GM23338 (cell line): ENCODE measurements around the gene BMAL1. TPM values are rescaled to one million over a fixed set of nuclear protein-coding genes. Genes with fewer than 3 reads are reported as not detected.

Experiments used
- ATAC-seq: fragments of 200-7000 bp; cut with Tn5 transposase; 3 replicates; pipeline ENCODE4 v1.9.1; 2020
- DNase-seq: peaks from one replicate; pipeline ENCODE4 v3.0.0-alpha.2; 2015; ENCODE audit warnings: low spot score
- H2AFZ ChIP-seq: fragments of 200-600 bp; sonication (generic); 2 replicates; pipeline ENCODE4 v1.8.0; 2016; ENCODE audit warnings: antibody characterized with exemption, mild to moderate bottlenecking, moderate library complexity
- H3F3A ChIP-seq: fragments of 200-600 bp; sonication (generic); replicated peaks from 2 replicates; pipeline ENCODE4 v1.8.0; 2017; ENCODE audit warnings: antibody characterized with exemption, mixed run types, low read depth
- H3K27ac ChIP-seq: fragments of 200-600 bp; sonication (generic); 2 replicates; pipeline ENCODE4 v1.6.1; 2016; ENCODE audit warnings: low read depth
- H3K27me3 ChIP-seq: fragments of 200-600 bp; sonication (generic); 2 replicates; pipeline ENCODE4 v1.8.0; 2016; ENCODE audit warnings: mild to moderate bottlenecking, mixed run types, moderate library complexity; ENCODE audit not compliant: insufficient read depth
- H3K36me3 ChIP-seq: fragments of 200-600 bp; sonication (generic); 2 replicates; pipeline ENCODE4 v1.8.0; 2016; ENCODE audit warnings: mild to moderate bottlenecking; ENCODE audit not compliant: insufficient read depth
- H3K4me1 ChIP-seq: fragments of 200-600 bp; sonication (generic); 2 replicates; pipeline ENCODE4 v1.8.0; 2016; ENCODE audit warnings: mild to moderate bottlenecking, moderate library complexity; ENCODE audit not compliant: insufficient read depth
- H3K4me2 ChIP-seq: fragments of 200-600 bp; sonication (generic); 2 replicates; pipeline ENCODE4 v1.7.1; 2017; ENCODE audit warnings: mixed run types
- H3K4me3 ChIP-seq: fragments of 200-600 bp; sonication (generic); 2 replicates; pipeline ENCODE4 v1.6.1; 2016; ENCODE audit warnings: mixed run types
- H3K79me2 ChIP-seq: fragments of 200-600 bp; sonication (generic); replicated peaks from 2 replicates; pipeline ENCODE4 v1.8.0; 2017; ENCODE audit warnings: mild to moderate bottlenecking; ENCODE audit not compliant: insufficient read depth
- H3K9me2 ChIP-seq: fragments of 200-600 bp; sonication (generic); 2 replicates; pipeline ENCODE4 v1.8.0; 2017; ENCODE audit not compliant: insufficient read depth
- H4K20me1 ChIP-seq: fragments of 200-600 bp; sonication (generic); replicated peaks from 2 replicates; pipeline ENCODE4 v1.8.0; 2017; ENCODE audit warnings: mild to moderate bottlenecking; ENCODE audit not compliant: insufficient read depth
- H3K27ac Mint-ChIP-seq: 2 replicates; pipeline ENCODE4 v1.8.0; 2020; ENCODE audit warnings: inconsistent platforms, mild to moderate bottlenecking, moderate library complexity, mixed read lengths
- H3K27me3 Mint-ChIP-seq: 3 replicates; pipeline ENCODE4 v1.8.0; 2022; ENCODE audit warnings: low read depth, mild to moderate bottlenecking, moderate library complexity, mixed read lengths, inconsistent platforms; ENCODE audit not compliant: insufficient read depth, poor library complexity
- H3K36me3 Mint-ChIP-seq: 3 replicates; pipeline ENCODE4 v1.8.0; 2021; ENCODE audit warnings: low read depth, mild to moderate bottlenecking, inconsistent platforms, moderate library complexity, mixed read lengths
- H3K4me1 Mint-ChIP-seq: 3 replicates; pipeline ENCODE4 v1.8.0; 2020; ENCODE audit warnings: mild to moderate bottlenecking, inconsistent platforms, mixed read lengths
- H3K4me3 Mint-ChIP-seq: 3 replicates; pipeline ENCODE4 v1.8.0; 2021; ENCODE audit warnings: moderate library complexity, mild to moderate bottlenecking, inconsistent platforms, mixed read lengths
- H3K9me3 Mint-ChIP-seq: 3 replicates; pipeline ENCODE4 v1.8.0; 2020; ENCODE audit warnings: moderate library complexity, mild to moderate bottlenecking, inconsistent platforms, mixed read lengths
- CREB1 ChIP-seq: fragments of 250-450 bp; sonication (Bioruptor Pico); IDR thresholded peaks from 2 replicates; pipeline ENCODE4 v1.5.0; 2020; ENCODE audit warnings: low read depth, mild to moderate bottlenecking, moderate library complexity
- EZH2 ChIP-seq: fragments of 200-600 bp; sonication (generic); IDR thresholded peaks from one replicate; pipeline ENCODE4 v1.8.0; 2017; ENCODE audit warnings: antibody characterized with exemption, mild to moderate bottlenecking, low read depth; ENCODE audit not compliant: unreplicated experiment
- JUNB ChIP-seq: IDR thresholded peaks from one replicate; pipeline ENCODE4 v1.6.1; 2016; ENCODE audit warnings: antibody characterized with exemption; ENCODE audit not compliant: unreplicated experiment
- POLR2AphosphoS5 ChIP-seq: IDR thresholded peaks from 2 replicates; pipeline ENCODE4 v1.6.1; 2016; ENCODE audit warnings: antibody characterized with exemption, low read depth
- STAT1 ChIP-seq: IDR thresholded peaks from one replicate; pipeline ENCODE4 v1.6.1; 2016; ENCODE audit warnings: antibody characterized with exemption; ENCODE audit not compliant: unreplicated experiment
- ZNF114 ChIP-seq: fragments of 250-450 bp; sonication (Bioruptor Pico); IDR thresholded peaks from 2 replicates; pipeline ENCODE4 v1.5.0; 2020; ENCODE audit warnings: mild to moderate bottlenecking, moderate library complexity
- ZNF331 ChIP-seq: fragments of 250-450 bp; sonication (Bioruptor Pico); IDR thresholded peaks from 2 replicates; pipeline ENCODE4 v1.5.0; 2020; ENCODE audit warnings: low read depth, mild to moderate bottlenecking, moderate library complexity
- polyA plus RNA-seq: library from polyadenylated mRNA; unstranded; fragments of >200 nt; fragmentation: Nextera tagmentation; extraction: Ambion mirVana; gene quantifications from 2 replicates; pipeline ENCODE4 v1.2.1, GENCODE V29; 2016
- total RNA-seq: library from RNA; depleted of rRNA; stranded (reverse); fragments of >200 nt; shearing (Covaris generic); gene quantifications from 2 replicates; pipeline ENCODE4 v1.2.3, GENCODE V29; 2014
- TF ChIP-seq, protein P1 (sequence below): fragments of 250-450 bp; sonication (Bioruptor Pico); IDR thresholded peaks from 2 replicates; pipeline ENCODE4 v1.5.0; 2020; ENCODE audit warnings: mild to moderate bottlenecking, moderate library complexity
- TF ChIP-seq, protein P2 (sequence below), 2 experiments: fragments of 200-600 bp in 1 of 2; sonication (generic) in 1 of 2; conservative IDR thresholded peaks; 2 replicates each; pipeline versions ENCODE4 v1.5.1 to v1.6.1; 2016 to 2017; ENCODE audit warnings: antibody characterized with exemption in 2 of 2, low read depth in 2 of 2, mild to moderate bottlenecking in 2 of 2, moderate library complexity in 1 of 2
- TF ChIP-seq, protein P3 (sequence below): IDR thresholded peaks from one replicate; pipeline ENCODE4 v1.6.1; 2018; ENCODE audit warnings: antibody characterized with exemption; ENCODE audit not compliant: unreplicated experiment

The BMAL1 gene
- total and polyA plus RNA-seq, 2 experiments from 2014 or later, result 5.1 to 7.2 TPM

DNA sequence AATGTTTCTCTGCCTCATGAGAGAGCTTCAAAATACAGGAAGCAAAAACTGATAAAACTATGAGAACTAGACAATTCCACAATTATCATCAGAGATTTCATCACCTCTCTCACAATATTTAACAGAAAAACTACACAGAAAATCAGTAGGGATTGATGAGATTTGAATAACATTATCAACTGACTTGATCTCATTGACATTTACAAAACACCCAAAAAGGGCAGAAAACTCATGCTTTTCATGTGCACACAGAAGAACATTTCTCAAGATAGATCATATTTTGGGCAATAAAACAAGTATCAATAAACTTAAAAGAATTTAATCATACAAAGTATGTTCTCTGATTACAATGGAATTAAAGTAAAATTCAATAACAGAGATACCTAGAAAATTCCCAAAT lies 149.8 kb downstream of the BMAL1 start:
- Mint-ChIP-seq H3K9me3 (peaks cover 37% of the 10 kb centered on the region), H3K4me3 (no peak overlapping the region), H3K36me3 (peaks cover 39% of the 10 kb centered on the region; the same call in 2 of the 3 replicates), H3K4me1 (no peaks in the 10 kb centered on the region), H3K27ac (no peak overlapping the region), H3K27me3 (no peaks in the 10 kb centered on the region)
- DNase-seq, result no peak
- H3K36me3 ChIP-seq, result no peaks in the 10 kb centered on the region; the same call in 1 of the 2 replicates
- H3K4me1 ChIP-seq, result no peaks in the 10 kb centered on the region
- H3K4me2 ChIP-seq, result no peak overlapping the region
- no peak overlapping the region for H2AFZ ChIP-seq
- no peaks in the 10 kb centered on the region for H3F3A ChIP-seq
- H3K27me3 ChIP-seq, result no peaks in the 10 kb centered on the region
- ATAC-seq, result no peak
- H3K9me2 ChIP-seq, result no peaks in the 10 kb centered on the region
- H3K79me2 ChIP-seq, result peaks cover 58% of the 10 kb centered on the region
- H3K4me3 ChIP-seq, result no peak overlapping the region
- H4K20me1 ChIP-seq, result no peaks in the 10 kb centered on the region
- TF ChIP-seq, protein P1, sequence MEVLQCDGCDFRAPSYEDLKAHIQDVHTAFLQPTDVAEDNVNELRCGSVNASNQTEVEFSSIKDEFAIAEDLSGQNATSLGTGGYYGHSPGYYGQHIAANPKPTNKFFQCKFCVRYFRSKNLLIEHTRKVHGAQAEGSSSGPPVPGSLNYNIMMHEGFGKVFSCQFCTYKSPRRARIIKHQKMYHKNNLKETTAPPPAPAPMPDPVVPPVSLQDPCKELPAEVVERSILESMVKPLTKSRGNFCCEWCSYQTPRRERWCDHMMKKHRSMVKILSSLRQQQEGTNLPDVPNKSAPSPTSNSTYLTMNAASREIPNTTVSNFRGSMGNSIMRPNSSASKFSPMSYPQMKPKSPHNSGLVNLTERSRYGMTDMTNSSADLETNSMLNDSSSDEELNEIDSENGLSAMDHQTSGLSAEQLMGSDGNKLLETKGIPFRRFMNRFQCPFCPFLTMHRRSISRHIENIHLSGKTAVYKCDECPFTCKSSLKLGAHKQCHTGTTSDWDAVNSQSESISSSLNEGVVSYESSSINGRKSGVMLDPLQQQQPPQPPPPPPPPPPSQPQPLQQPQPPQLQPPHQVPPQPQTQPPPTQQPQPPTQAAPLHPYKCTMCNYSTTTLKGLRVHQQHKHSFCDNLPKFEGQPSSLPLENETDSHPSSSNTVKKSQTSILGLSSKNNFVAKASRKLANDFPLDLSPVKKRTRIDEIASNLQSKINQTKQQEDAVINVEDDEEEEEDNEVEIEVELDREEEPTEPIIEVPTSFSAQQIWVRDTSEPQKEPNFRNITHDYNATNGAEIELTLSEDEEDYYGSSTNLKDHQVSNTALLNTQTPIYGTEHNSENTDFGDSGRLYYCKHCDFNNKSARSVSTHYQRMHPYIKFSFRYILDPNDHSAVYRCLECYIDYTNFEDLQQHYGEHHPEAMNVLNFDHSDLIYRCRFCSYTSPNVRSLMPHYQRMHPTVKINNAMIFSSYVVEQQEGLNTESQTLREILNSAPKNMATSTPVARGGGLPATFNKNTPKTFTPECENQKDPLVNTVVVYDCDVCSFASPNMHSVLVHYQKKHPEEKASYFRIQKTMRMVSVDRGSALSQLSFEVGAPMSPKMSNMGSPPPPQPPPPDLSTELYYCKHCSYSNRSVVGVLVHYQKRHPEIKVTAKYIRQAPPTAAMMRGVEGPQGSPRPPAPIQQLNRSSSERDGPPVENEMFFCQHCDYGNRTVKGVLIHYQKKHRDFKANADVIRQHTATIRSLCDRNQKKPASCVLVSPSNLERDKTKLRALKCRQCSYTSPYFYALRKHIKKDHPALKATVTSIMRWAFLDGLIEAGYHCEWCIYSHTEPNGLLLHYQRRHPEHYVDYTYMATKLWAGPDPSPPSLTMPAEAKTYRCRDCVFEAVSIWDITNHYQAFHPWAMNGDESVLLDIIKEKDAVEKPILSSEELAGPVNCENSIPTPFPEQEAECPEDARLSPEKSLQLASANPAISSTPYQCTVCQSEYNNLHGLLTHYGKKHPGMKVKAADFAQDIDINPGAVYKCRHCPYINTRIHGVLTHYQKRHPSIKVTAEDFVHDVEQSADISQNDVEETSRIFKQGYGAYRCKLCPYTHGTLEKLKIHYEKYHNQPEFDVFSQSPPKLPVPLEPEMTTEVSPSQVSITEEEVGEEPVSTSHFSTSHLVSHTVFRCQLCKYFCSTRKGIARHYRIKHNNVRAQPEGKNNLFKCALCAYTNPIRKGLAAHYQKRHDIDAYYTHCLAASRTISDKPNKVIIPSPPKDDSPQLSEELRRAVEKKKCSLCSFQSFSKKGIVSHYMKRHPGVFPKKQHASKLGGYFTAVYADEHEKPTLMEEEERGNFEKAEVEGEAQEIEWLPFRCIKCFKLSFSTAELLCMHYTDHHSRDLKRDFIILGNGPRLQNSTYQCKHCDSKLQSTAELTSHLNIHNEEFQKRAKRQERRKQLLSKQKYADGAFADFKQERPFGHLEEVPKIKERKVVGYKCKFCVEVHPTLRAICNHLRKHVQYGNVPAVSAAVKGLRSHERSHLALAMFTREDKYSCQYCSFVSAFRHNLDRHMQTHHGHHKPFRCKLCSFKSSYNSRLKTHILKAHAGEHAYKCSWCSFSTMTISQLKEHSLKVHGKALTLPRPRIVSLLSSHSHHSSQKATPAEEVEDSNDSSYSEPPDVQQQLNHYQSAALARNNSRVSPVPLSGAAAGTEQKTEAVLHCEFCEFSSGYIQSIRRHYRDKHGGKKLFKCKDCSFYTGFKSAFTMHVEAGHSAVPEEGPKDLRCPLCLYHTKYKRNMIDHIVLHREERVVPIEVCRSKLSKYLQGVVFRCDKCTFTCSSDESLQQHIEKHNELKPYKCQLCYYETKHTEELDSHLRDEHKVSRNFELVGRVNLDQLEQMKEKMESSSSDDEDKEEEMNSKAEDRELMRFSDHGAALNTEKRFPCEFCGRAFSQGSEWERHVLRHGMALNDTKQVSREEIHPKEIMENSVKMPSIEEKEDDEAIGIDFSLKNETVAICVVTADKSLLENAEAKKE (CRISPR knock-in tag), result no peak
- H3K27ac ChIP-seq, result no peak overlapping the region

DNA sequence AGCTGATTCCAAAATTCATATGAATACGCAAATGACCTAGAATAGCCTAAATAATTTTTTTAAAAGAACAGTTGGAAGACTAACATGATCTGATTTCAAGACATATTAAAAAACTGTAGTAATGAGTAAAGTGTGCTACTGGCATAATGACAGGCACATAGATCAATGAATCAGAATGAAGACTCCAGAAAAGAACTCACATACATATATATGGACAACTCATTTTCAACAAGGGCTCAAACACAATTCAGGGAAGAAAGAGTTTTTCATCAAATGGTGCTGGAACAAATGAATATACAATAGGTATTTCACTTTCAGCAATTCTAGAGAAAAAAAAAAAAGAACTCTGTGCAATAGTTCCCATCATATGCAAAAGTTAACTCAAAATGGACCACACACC lies 151.7 kb downstream of the BMAL1 start:
- no peaks in the 10 kb centered on the region for H3F3A ChIP-seq
- Mint-ChIP-seq H3K36me3 (peaks cover 39% of the 10 kb centered on the region; the same call in 2 of the 3 replicates), H3K27ac (no peak overlapping the region), H3K27me3 (no peaks in the 10 kb centered on the region), H3K9me3 (peaks cover 37% of the 10 kb centered on the region), H3K4me1 (peaks cover 11% of the 10 kb centered on the region), H3K4me3 (no peak overlapping the region)
- H3K4me1 ChIP-seq, result 0 out of 2 replicates have a peak, but pooled peaks cover 13% of the 10 kb centered on the region
- ATAC-seq (no peak), DNase-seq (no peak)
- no peaks in the 10 kb centered on the region for H4K20me1 ChIP-seq
- no peaks in the 10 kb centered on the region; the same call in 1 of the 2 replicates for H3K36me3 ChIP-seq
- no peak overlapping the region for H3K4me3 ChIP-seq
- no peaks in the 10 kb centered on the region for H3K9me2 ChIP-seq
- H3K27ac ChIP-seq, result no peak overlapping the region
- H3K27me3 ChIP-seq, result no peaks in the 10 kb centered on the region
- H3K79me2 ChIP-seq, result peaks cover 58% of the 10 kb centered on the region
- H2AFZ ChIP-seq, result no peak overlapping the region
- H3K4me2 ChIP-seq, result no peak overlapping the region
- TF ChIP-seq, protein P2, sequence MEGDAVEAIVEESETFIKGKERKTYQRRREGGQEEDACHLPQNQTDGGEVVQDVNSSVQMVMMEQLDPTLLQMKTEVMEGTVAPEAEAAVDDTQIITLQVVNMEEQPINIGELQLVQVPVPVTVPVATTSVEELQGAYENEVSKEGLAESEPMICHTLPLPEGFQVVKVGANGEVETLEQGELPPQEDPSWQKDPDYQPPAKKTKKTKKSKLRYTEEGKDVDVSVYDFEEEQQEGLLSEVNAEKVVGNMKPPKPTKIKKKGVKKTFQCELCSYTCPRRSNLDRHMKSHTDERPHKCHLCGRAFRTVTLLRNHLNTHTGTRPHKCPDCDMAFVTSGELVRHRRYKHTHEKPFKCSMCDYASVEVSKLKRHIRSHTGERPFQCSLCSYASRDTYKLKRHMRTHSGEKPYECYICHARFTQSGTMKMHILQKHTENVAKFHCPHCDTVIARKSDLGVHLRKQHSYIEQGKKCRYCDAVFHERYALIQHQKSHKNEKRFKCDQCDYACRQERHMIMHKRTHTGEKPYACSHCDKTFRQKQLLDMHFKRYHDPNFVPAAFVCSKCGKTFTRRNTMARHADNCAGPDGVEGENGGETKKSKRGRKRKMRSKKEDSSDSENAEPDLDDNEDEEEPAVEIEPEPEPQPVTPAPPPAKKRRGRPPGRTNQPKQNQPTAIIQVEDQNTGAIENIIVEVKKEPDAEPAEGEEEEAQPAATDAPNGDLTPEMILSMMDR (conservative IDR thresholded peaks at IDR 0.05; ENCODE audit: low read depth in 2 of 2), result no peak
- no peak for TF ChIP-seq ZNF331
- no peak for TF ChIP-seq JUNB
- no peak for TF ChIP-seq STAT1
- TF ChIP-seq POLR2AphosphoS5, result no peak
- no peak for TF ChIP-seq CREB1 (CRISPR knock-in tag)
- TF ChIP-seq, protein P3, sequence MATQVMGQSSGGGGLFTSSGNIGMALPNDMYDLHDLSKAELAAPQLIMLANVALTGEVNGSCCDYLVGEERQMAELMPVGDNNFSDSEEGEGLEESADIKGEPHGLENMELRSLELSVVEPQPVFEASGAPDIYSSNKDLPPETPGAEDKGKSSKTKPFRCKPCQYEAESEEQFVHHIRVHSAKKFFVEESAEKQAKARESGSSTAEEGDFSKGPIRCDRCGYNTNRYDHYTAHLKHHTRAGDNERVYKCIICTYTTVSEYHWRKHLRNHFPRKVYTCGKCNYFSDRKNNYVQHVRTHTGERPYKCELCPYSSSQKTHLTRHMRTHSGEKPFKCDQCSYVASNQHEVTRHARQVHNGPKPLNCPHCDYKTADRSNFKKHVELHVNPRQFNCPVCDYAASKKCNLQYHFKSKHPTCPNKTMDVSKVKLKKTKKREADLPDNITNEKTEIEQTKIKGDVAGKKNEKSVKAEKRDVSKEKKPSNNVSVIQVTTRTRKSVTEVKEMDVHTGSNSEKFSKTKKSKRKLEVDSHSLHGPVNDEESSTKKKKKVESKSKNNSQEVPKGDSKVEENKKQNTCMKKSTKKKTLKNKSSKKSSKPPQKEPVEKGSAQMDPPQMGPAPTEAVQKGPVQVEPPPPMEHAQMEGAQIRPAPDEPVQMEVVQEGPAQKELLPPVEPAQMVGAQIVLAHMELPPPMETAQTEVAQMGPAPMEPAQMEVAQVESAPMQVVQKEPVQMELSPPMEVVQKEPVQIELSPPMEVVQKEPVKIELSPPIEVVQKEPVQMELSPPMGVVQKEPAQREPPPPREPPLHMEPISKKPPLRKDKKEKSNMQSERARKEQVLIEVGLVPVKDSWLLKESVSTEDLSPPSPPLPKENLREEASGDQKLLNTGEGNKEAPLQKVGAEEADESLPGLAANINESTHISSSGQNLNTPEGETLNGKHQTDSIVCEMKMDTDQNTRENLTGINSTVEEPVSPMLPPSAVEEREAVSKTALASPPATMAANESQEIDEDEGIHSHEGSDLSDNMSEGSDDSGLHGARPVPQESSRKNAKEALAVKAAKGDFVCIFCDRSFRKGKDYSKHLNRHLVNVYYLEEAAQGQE, result no peak
- TF ChIP-seq ZNF114 (CRISPR knock-in tag), result no peak
- no peak for TF ChIP-seq EZH2
